Glomerular endothelial cell (primary cell): ENCODE measurements around the gene CXXC5. TPM values are rescaled to one million over a fixed set of nuclear protein-coding genes. Genes with fewer than 3 reads are reported as not detected.
A peak's percentile ranks its signal among the peaks of the same experiment; 100 is the strongest.
"Not testable (repeated sequence)": the region's sequence is repeated elsewhere in the genome, so short reads cannot be mapped to it uniquely, and the experiment has no call there.

Experiments used
- DNase-seq: peaks from one replicate; pipeline ENCODE4 v3.0.0-alpha.2; 2011; ENCODE audit warnings: low read depth, low spot score; ENCODE audit errors: extremely low read depth
- total RNA-seq: library from RNA; depleted of rRNA; stranded (reverse); fragments of >200 nt; gene quantifications from 2 replicates; pipeline ENCODE4 v1.2.3, GENCODE V29; 2015

CXXC5 gene
- 20.8 and 22.6 TPM in 2 replicates for total RNA-seq

DNA sequence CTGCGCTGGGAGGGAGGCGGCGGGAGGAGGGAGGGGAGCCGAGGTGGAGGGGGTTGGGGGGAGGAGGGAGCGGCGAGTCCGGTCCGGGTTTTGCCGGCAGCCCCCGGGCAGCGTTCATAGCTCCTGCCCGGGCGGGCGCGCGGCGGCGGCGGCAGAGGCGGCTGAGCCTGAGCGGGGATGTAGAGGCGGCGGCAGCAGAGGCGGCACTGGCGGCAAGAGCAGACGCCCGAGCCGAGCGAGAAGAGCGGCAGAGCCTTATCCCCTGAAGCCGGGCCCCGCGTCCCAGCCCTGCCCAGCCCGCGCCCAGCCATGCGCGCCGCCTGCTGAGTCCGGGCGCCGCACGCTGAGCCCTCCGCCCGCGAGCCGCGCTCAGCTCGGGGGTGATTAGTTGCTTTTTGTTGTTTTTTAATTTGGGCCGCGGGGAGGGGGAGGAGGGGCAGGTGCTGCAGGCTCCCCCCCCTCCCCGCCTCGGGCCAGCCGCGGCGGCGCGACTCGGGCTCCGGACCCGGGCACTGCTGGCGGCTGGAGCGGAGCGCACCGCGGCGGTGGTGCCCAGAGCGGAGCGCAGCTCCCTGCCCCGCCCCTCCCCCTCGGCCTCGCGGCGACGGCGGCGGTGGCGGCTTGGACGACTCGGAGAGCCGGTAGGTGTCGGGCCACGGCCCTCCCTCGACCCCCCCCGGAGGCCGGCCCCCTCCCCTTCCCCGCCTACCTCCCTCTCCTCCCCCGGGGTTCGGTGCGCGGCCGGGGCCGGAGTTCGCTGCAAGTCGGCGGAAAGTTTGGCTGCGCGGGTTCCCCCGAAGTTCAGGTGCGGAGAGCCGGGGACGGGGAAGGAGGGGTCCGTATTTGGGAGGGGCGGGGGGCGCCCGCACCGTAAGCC is at the start of gene CXXC5:
CXXC5 (plus strand) TSS at position 145 of the 877 bp plus-strand sequence. CDS start 32,175 bp downstream, outside the sequence.
- no peak for DNase-seq

DNA sequence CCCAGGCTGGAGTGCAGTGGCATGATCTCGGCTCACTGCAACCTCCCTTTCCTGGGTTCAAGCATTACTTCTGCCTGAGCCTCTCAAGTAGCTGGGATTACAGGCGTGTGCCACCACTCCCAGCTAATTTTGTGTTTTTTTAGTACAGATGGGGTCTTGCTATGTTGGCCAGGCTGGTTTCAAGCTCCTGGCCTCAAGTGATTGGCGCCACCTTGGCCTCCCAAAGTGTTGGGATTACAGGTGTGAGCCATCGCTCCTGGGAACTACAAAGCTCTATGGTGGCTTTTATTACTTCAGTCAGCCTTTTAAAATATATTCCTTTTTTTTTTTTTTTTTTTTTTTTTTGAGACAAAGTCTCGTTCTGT is 49.6 kb upstream of the CXXC5 start:
- not testable (repeated sequence) for DNase-seq

DNA sequence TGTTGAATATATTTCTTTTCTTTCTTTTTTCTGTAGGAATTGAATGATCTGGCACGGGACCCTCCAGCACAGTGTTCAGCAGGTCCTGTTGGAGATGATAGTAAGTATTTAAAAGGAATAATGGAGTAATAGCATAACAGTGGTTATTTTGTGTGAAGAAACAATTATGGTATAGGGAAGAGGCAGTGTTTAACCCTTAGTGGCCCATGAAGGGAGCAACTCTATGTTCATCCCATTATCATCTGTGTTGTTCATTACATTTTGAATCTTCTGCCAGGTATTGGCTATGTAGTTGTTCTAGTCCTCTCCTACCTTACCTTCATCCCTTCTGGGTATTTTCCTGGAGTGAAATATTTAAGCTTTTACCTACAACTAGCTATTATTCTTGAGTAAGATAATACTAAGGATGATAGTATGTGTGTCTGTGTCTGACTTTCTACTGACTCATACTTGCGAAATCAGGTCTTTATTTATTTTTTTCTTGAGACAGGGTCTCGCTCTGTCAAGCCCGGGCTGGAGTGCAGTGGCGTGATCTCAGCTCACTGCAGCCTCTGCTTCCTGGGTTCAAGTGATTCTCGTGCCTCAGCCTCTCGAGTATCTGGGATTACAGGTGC is 47.7 kb upstream of the CXXC5 start:
- no peak for DNase-seq

- DNase-seq = no peak
These were observed 46.7 kb upstream of the CXXC5 start for GRCh38 chr5:139601429-139601828.

DNA sequence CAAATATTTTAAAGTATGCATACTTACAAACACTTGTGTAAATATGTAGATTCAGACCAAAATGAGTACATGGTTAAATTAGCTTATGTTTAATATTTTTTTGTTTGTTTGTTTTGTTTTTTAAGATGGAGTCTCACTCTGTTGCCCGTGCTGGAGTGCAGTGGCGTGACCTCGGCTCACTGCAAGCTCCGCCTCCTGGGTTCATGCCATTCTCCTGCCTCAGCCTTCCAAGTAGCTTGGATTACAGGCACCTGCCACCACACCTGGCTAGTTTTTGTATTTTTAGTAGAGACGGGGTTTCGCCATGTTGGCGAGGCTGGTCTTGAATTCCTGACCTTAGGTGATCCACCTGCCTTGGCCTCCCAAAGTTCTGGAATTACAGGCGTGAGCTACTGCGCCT is 46.2 kb upstream of the CXXC5 start:
- not testable (repeated sequence) for DNase-seq

DNA sequence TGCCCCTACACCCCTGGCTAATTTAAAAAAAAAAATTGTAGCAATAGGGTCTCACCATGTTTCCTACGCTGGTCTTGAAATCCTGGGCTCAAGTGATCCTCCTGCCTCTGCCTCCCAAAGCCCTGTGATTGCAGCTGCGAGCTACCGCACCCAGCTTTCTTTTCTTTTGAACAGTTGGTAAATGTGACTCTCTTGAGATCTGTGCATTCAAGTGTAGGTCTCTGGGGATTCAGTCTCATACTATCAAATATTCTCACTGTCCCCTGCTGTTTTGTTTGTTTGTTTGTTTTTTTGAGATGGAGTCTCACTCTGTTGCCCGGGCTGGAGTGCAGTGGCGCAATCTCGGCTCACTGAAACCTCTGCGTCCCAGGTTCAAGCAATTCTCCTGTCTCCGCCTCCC is 42.3 kb upstream of the CXXC5 start:
- no peak for DNase-seq

GRCh38 chr5:139611703-139612584 is 36.2 kb upstream of the CXXC5 start:
- no peak for DNase-seq

GRCh38 chr5:139619861-139620260 is 28.3 kb upstream of the CXXC5 start:
- DNase-seq = no peak

GRCh38 chr5:139625398-139625797 is 22.8 kb upstream of the CXXC5 start:
- not testable (repeated sequence) for DNase-seq

- no peak for DNase-seq
These were observed 17.3 kb upstream of the CXXC5 start for GRCh38 chr5:139630855-139631254.

DNA sequence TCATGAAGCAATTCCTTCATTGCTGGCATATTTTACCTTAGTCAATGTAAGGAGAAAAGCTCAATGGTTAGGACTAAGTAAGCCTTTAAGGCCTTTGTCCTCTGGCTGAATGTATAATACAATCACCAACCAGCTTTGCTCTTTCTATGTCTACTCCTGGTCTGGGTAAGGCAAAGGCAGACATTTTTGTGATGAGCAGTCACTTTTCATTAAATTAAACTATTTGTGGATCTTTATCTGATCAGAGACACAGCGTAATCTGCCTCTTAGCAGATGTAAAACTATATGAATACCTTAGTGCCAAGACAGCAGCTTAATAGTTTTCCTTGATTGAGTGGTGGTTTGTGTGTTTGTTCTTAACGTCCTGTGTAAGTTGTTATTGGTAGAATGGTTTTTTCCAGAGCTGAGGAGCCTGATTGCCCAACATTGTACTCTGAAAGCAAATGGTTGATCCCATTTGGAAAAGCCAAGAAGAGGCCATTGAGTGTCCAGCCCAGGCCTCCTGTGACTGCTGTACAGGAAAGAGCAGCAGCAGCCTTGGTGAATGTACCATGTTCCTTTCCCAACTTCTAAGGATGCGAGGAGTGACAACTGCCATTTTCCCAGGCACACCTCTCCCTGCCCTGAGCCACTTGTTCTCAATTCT is 16.5 kb upstream of the CXXC5 start:
- DNase-seq = no peak

- DNase-seq = peak; percentile 47
These were observed 14.7 kb upstream of the CXXC5 start for GRCh38 chr5:139633295-139634027.

DNA sequence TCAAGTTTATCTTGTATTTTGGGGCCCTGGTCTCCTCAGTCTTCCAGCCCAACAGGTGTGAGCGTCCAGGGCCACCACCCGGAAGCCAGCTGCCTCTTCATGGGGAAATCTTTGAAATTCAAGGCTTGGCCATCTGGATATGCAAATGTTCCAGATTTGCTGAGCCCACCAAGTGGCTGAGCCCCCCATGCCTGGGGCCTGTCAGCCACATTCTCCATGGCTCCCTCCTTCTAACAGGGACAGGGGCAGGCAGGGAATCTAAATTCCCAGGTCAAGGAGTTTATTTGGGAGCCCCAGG is 14.2 kb upstream of the CXXC5 start:
- no peak for DNase-seq

GRCh38 chr5:139634541-139634940 is 13.6 kb upstream of the CXXC5 start:
- no peak for DNase-seq

GRCh38 chr5:139635191-139635590 is 13.0 kb upstream of the CXXC5 start:
- DNase-seq = no peak

DNA sequence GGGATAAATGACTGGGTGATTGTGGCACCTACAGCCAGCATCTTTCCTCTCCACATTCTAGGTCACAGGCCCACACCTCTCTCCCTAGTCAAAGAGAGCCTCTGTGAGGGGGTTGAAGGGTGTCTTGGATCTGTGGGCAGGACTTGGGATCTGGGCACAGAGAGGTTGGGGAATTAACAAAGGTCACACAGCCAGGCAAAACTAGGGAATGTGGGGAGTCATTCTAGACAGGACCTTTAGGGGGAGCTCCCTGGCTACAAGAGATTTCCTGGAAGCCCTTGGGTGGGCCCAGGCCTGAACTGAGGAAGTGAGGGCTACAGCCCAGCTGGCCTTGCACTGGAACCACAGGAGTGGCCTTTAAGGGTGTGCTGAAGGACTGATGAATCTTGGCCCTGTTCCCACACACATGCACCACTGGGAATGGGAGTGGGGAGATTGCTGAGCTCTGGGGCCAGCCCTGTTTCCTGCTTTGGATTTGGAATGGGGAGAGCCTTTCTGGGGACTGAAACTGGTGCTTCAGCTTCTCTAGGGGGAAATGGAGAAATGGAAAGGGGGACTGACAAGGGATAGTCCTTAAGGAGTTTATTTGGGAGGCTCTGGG is 12.4 kb upstream of the CXXC5 start:
- DNase-seq = peak; percentile 51

DNA sequence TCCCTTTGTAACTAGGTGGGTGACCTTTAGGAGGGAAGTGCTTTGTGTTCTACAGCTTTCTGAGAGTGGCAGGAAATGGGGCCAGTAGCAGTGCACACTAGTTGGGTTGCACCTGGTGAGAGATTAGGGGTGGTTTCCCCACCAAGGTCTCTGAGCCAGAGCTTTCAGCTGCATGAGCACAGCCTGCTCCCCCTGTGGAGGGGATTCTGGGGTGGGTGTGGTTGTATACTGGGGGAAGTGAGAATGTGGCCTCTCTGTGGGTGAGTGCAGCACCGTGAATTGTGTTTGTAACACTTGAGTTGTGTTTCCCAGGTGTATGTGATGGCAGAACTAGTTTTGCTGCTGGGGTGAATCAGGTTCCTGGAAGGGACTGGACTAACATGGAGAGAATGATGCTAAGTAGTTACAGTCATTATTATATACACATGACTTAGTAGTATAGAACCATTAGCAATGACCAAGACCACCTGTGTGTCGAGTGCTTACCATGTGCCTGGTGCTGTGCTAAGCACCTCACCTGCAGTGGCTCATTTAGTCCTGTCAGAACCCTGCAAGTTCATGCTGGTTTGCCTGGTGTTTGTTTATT is 11.8 kb upstream of the CXXC5 start:
- no peak for DNase-seq

DNA sequence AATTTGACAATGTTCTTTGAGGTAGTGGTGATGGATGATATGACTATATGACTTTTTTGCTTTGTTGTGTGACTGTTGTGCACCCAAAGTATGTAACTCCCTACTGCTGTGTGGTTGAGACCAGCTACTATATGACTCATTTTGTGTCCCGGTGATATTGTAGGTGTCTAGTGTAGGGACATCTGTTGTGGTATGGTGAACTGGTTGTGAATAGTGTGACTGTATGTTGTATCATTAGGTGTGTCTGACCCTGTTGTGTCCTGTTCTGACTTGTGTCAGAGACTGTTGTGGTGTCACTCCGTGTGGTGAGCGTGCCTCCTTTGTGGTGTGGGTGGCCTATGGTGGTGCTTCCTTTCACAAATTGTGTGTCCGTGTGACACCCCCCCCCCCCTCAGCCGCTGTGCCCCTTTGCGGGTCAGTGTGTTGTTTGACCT is 11.2 kb upstream of the CXXC5 start:
- no peak for DNase-seq

DNA sequence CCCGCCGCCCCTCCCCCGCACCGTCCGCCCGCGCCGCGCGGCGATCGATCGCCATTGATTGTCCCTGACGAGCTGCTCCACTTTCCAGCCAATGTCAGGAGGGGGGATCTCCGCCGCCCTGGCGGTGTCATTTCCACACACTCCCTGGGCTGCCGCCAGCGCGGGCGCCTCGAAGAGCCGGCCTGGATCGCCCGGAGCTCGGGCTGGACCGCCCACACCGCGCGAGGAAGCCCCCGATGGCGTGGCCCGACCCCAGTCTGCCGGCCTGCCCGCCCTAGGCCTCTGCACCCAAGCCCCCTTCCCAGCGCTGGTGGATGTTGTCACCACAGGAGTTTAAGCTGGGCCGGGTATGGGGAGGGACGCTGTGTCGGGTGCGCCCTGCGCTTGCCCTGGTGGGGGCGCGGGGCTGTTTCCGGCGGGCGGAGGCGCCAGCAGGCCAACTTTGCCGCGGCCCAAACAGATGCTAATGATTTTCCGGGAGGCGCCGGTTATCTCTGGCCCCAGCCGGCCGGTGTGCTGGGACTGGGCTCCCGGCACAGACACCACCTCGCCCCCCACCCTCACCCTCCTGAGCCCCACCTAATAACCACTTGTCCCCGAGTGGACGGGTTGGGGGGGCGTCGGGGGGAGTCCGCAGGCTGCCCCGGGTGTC is 10.6 kb upstream of the CXXC5 start:
- no peak for DNase-seq
